ENCODE results near the gene HIVEP2.

GRCh38 chr6:142722012-142722411 lies 223.0 kb downstream of the HIVEP2 start:
- no peak for TF ChIP-seq CTCF (IDR thresholded peaks at IDR 0.05)
- TF ChIP-seq POLR2A (IDR thresholded peaks at IDR 0.05), result no peak

Data from lower leg skin (tissue), 3 donors.